Embryonic facial prominence (tissue), 1 donor: ENCODE measurements around the gene POMGNT1.
"Not testable (repeated sequence)": the region's sequence is repeated elsewhere in the genome, so short reads cannot be mapped to it uniquely, and the experiment has no call there.

Experiments
- DNase-seq: peaks from one replicate; pipeline ENCODE4 v3.0.0-alpha.2; 2016; ENCODE audit errors: extremely low spot score

The POMGNT1 gene

DNA sequence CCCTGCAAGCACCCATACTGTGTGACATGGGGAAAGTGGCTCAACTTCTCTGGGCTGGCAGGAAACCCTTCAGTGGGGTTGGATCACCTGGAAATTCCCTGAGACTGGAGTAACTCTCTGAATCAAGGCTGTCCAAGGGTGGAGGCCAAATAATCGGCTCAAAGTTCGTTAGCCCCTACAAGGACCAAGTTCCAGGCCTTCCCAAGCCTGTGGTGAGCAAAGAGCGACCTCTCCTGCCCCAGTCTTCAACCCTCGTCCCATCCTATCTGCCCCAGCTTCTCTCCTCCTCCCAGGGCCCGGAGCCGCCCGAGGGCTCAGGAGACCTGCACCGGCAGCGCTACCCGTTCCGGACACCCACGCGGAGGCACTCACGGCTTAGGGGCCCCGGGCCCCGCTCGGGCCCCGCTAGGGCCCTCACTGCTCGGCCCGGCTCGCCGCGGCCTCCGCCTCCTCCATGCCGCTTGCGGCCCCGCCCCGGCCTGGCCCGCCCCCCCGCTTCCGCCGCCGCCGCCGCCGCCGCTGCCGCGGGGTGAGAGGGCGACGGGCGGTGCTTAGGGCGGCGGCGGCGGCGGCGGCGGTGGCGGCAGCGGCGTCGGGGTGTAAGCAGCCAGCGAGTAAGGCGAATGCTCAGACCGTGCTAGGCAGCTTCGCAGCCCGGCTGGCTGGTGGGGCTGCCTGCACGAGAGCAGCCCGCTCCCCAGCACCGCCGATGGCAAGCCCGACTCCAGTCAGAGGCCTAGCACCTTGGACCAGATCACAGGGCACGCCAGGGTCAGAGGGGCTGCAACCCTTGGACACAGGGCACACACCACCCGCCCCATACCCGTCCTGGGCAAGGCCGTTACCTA, at the start of gene POMGNT1:
TSS of gene POMGNT1 (minus strand) at position 471 of the 848 bp plus-strand sequence. CDS start 613 bp downstream, outside the sequence.
- DNase-seq = no peak

DNA sequence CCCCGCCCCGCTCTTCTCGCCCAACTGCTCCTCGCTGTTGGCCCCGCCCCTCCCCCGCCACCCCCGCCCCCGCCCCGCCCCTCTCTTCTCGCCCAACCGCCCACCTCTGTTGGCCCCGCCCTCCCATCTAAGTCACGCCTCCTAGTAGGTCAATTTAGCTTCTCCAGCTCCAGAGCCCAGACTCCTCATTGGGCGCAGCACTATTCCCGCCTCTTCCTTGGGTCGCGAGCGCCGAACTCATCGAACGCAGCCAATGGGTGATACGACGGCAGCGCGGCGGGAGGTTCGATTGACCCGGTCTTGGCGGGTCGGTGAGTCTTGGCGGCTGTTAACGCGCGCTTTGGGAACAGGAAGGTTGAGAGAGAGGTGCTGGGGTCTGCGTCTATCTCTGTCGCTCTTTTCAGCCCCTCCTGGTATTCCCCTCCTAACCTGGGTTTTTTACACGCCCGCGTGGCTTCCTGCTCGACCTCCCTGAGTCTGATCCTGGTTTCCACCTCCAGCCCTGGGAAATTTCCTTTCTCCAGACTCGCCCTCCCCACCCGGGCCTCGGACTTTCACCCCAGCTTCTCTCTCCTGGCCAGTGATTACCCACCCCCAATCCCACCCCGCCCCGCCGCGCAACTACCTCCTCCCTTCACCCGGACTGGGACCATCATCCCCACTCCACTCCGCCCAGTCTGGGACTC, 49.3 kb upstream of the POMGNT1 start, which contains the start of gene RAD54L:
TSS of gene RAD54L (plus strand) at position 328 of the 686 bp plus-strand sequence. CDS start 643 bp downstream, outside the sequence.
- DNase-seq = peak; percentile 99

DNA sequence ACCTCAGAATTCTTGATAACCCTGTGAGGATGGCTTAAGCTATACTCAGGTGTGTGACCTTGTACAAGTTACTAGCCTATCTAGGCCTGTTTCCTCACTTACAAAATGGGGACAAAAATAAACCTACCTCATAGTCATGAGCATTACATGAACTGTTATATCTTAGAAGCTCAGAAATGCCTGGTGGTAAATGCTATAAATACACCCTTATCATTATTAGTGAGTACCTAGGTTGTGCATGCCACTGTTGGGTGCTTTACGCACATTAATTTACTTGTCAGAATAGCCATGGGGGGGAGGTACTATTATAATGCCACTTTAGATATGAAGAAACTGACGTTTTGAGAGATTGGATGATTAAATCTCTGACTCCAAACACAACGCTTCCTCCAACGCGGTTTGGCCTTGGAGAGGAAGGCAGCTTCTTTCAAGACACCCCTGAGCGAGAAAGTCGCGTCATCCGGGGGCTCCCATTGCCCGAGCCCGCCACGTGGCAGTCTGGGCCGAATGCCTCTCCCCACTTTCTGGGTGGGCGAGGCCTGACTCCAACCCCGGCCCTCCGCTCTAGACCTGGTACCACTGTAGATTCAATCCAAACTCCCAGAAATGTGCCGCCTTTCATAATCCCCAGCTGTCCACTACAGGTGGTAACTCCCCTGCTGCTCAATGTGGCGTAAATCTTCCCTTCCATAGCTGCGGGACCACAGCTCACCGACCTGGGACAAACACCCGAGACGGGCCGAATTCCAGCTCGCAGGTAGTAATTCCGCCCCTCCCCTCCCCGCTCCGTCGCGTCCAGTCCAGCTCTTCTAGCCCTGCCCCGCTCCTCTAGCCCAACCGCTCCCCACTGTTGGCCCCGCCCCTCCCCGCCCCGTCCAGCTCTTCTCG, 48.6 kb upstream of the POMGNT1 start:
- DNase-seq = peak; percentile 36

GRCh38 chr1:46246136-46246535, 47.9 kb upstream of the POMGNT1 start:
- DNase-seq = not testable (repeated sequence)

- DNase-seq = no peak
Observed at GRCh38 chr1:46244656-46245371, 46.6 kb upstream of the POMGNT1 start.

- not testable (repeated sequence) for DNase-seq
Observed at GRCh38 chr1:46243831-46244230, 45.6 kb upstream of the POMGNT1 start.

DNA sequence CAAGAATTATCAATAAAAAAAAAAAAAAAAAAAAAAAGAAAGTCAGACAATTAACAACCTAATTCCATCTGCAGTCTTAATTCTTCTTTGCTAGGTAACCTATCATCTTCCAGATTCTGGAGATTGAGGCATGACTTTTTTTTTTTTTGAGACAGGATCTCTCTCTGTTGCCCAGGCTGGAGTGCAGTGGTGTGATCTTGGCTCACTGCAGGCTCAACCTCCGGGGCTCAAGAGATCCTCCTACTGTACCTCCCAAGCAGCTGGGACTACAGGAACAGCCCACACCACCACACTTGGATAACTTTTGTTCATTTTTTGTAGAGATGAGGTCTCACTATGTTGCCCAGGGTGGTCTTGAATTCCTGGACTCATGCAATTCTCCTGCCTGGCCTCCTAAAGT, 44.7 kb upstream of the POMGNT1 start:
- no peak for DNase-seq

DNA sequence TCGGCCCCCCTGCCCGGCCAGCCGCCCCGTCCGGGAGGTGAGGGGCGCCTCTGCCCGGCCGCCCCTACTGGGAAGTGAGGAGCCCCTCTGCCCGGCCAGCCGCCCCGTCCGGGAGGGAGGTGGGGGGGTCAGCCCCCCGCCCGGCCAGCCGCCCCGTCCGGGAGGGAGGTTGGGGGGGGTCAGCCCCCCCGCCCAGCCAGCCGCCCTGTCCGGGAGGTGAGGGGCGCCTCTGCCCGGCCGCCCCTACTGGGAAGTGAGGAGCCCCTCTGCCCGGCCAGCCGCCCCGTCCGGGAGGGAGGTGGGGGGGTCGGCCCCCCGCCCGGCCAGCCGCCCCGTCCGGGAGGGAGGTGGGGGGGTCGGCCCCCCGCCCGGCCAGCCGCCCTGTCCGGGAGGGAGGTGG, 43.5 kb upstream of the POMGNT1 start:
- not testable (repeated sequence) for DNase-seq

DNA sequence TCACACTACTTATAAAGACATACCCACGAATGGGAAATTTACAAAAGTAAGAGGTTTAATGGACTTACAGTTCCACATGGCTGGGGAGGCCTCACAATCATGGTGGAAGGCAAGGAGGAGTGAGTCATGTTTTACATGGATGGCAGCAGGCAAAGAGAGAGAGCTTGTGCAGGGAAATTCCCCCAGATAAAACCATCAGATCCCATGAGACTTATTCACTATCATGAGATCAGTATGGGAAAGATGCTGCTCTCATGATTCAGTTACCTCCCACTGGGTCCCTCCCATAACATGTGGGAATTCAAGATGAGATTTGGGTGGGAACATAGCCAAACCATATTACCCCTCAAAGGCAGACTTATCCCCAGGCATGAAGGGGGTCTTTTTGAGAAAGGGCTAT, 40.6 kb upstream of the POMGNT1 start:
- not testable (repeated sequence) for DNase-seq

- DNase-seq = no peak
Observed at GRCh38 chr1:46236882-46237281, 38.6 kb upstream of the POMGNT1 start.

GRCh38 chr1:46231231-46231630, 33.0 kb upstream of the POMGNT1 start:
- not testable (repeated sequence) for DNase-seq

DNA sequence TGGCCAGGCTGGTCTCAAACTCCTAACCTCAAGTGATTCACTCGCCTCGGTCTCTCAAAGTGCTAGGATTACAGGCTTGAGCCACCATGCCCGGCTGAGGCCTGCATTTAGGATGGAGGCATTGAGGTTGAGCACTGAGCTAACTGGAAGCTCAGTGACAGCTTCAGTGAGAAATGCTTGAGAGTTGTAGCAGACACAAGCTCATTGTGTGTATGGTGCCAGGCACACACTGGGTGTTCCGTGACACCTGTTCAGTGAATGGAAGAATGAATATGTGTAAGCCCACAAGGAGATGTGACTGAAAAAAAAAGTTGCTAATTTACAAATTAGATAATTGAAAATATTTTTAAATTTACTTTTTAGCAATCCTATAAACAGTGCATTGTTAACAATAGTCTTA, 26.7 kb upstream of the POMGNT1 start:
- no peak for DNase-seq

- DNase-seq = peak; percentile 53
Observed at GRCh38 chr1:46223472-46223943, 25.3 kb upstream of the POMGNT1 start.

DNA sequence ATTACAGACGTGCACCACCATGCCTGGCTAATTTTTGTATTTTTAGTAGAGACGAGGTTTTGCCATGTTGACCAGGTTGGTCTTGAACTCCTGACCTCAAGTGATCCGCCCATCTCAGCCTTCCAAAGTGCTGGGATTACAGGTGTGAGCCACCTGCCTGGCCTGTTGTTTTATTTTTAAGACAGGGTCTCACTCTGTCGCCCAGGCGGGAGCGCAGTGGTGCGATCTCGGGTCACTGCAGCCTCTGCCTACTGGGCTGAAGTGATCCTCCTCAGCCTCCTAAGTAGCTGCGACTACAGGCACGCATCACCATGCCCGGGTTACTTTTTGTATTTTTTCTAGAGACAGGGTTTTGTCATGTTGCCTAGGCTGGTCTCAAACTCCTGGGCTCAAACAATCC, 24.8 kb upstream of the POMGNT1 start:
- not testable (repeated sequence) for DNase-seq

GRCh38 chr1:46221749-46222148, 23.5 kb upstream of the POMGNT1 start:
- DNase-seq = no peak

GRCh38 chr1:46220808-46221207, 22.6 kb upstream of the POMGNT1 start:
- DNase-seq = no peak

GRCh38 chr1:46219551-46220520, 21.6 kb upstream of the POMGNT1 start:
- no peak for DNase-seq

DNA sequence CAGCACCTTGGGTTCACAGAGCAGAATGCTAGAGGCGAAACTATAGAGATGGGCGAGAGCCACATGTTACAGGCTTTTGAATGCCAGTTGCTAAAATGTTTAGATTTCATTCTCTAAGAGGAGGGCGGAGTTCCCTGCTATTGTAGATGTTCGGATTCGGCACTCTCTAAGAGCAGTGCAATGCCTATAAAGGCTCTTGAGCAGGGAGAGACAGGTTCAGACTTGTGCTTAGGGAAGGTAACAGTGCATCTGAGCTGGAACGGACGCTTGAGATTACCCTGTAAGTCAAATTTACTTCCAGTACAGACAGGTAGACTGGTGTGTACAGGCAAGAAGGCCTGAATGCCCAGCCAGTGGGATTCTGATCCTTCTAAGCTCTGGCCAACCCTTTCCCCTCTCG, 20.2 kb upstream of the POMGNT1 start:
- peak; percentile 31 for DNase-seq

GRCh38 chr1:46215504-46215903, 17.3 kb upstream of the POMGNT1 start:
- DNase-seq = no peak

- DNase-seq = no peak
Observed at GRCh38 chr1:46211051-46211450, 12.8 kb upstream of the POMGNT1 start.
